Measurements from ENCODE around the gene KHK.

KHK gene

DNA sequence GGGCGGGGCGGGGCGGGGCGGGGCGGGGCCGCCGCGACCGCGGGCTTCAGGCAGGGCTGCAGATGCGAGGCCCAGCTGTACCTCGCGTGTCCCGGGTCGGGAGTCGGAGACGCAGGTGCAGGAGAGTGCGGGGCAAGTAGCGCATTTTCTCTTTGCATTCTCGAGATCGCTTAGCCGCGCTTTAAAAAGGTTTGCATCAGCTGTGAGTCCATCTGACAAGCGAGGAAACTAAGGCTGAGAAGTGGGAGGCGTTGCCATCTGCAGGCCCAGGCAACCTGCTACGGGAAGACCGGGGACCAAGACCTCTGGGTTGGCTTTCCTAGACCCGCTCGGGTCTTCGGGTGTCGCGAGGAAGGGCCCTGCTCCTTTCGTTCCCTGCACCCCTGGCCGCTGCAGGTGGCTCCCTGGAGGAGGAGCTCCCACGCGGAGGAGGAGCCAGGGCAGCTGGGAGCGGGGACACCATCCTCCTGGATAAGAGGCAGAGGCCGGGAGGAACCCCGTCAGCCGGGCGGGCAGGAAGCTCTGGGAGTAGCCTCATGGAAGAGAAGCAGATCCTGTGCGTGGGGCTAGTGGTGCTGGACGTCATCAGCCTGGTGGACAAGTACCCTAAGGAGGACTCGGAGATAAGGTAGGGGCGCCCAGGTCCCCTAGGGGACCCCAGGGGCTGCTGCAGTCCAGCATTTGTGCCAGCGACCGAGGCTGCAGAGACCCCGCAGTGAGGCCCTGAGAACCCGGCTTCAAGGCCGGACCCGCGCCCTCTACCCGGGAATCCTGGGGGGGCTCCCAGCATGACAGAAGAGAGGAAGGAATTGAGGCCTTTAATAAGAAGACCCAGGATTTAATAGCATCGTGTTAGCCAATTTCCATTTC is at the start of gene KHK:
TSS of gene KHK (plus strand) at position 49 of the 870 bp plus-strand sequence. CDS start at position 537, 488 bp downstream.
- TF ChIP-seq, protein P1, sequence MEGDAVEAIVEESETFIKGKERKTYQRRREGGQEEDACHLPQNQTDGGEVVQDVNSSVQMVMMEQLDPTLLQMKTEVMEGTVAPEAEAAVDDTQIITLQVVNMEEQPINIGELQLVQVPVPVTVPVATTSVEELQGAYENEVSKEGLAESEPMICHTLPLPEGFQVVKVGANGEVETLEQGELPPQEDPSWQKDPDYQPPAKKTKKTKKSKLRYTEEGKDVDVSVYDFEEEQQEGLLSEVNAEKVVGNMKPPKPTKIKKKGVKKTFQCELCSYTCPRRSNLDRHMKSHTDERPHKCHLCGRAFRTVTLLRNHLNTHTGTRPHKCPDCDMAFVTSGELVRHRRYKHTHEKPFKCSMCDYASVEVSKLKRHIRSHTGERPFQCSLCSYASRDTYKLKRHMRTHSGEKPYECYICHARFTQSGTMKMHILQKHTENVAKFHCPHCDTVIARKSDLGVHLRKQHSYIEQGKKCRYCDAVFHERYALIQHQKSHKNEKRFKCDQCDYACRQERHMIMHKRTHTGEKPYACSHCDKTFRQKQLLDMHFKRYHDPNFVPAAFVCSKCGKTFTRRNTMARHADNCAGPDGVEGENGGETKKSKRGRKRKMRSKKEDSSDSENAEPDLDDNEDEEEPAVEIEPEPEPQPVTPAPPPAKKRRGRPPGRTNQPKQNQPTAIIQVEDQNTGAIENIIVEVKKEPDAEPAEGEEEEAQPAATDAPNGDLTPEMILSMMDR (IDR thresholded peaks at IDR 0.05; ENCODE audit: low read depth, low read length) = no peak
- DNase-seq (ENCODE audit: extremely low read depth, low read depth) = no peak

DNA sequence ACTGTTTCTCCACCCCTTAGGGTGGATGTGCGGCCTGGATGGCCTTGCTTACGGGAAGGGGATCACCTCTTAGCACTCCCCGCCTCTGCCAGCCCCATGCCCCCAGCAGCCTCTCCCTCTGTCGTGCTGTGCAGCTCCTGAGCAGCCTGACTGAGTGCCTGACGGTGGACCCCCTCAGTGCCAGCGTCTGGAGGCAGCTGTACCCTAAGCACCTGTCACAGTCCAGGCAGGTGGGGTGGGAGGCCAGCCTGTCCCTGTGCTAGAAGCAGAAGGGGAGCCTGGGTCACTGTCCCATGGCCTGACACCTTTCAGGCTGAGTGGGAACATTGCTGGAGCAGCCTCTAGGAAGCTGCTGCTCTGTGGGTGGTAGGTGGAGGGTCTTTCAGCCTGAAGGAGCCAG is 48.6 kb upstream of the KHK start:
- DNase-seq (ENCODE audit: extremely low read depth, low read depth) = no peak
- TF ChIP-seq, protein P1 (IDR thresholded peaks at IDR 0.05; ENCODE audit: low read depth, low read length) = no peak

GRCh38 chr2:27038631-27039339 is 47.8 kb upstream of the KHK start:
- DNase-seq (ENCODE audit: extremely low read depth, low read depth) = no peak
- TF ChIP-seq, protein P1 (IDR thresholded peaks at IDR 0.05; ENCODE audit: low read depth, low read length) = no peak

DNA sequence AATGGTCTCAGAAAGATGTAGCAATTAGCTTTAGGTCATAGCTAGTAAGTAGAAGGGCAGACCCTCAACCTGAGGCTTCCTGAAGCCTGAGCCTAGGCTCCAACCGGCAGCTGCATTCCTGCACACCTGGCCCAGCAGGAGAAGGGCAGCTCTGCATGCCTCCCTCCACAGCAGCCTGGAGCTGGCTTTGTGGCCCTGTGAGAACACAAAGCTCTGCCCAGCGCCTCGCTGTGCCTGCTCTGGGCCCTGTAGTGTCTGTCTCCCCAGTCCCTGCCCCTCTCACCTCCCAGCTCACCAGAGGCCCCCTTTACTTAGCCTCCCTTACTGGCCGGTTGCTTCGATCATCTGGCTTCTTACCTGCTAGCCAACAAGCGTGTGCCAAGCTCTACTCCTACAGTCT is 47.1 kb upstream of the KHK start:
- TF ChIP-seq, protein P1 (IDR thresholded peaks at IDR 0.05; ENCODE audit: low read depth, low read length) = no peak
- DNase-seq (ENCODE audit: extremely low read depth, low read depth) = no peak

GRCh38 chr2:27039871-27040270 is 46.7 kb upstream of the KHK start:
- DNase-seq (ENCODE audit: extremely low read depth, low read depth) = no peak
- TF ChIP-seq, protein P1 (IDR thresholded peaks at IDR 0.05; ENCODE audit: low read depth, low read length) = no peak

- no peak for DNase-seq (ENCODE audit: extremely low read depth, low read depth)
- TF ChIP-seq, protein P1 (IDR thresholded peaks at IDR 0.05; ENCODE audit: low read depth, low read length) = no peak
Observed at GRCh38 chr2:27040282-27040681, 46.3 kb upstream of the KHK start.

DNA sequence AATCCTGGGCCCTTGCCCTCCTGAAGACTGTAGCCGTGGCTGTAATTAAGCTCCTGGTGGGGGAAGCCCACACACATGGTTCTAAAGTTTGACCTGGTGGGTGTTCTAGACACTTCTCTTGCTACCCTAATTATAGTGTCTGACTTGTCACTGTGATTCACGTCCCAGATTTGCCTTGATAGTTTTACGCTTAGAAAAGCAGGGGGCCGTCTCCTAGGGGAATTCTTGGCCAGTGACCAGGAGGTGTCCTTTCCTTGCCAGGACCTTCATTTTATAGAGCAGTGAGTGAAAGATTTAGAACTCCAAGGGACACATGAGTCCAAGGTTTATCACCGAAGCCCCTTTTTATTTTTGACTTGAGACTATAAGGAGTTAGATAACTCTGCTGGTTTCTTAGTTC is 44.8 kb upstream of the KHK start:
- TF ChIP-seq, protein P1 (IDR thresholded peaks at IDR 0.05; ENCODE audit: low read depth, low read length) = no peak

More for the DNA sequence above, 44.8 kb upstream of the KHK start:
- DNase-seq (ENCODE audit: extremely low read depth, low read depth) = no peak
